ENCODE measurements around the gene ARHGEF26. TPM values are rescaled to one million over a fixed set of nuclear protein-coding genes. Genes with fewer than 3 reads are reported as not detected.

ARHGEF26 gene
- total and polyA plus RNA-seq, 4 donors, result 12.3 to 45.5 (median 28.5) TPM

DNA sequence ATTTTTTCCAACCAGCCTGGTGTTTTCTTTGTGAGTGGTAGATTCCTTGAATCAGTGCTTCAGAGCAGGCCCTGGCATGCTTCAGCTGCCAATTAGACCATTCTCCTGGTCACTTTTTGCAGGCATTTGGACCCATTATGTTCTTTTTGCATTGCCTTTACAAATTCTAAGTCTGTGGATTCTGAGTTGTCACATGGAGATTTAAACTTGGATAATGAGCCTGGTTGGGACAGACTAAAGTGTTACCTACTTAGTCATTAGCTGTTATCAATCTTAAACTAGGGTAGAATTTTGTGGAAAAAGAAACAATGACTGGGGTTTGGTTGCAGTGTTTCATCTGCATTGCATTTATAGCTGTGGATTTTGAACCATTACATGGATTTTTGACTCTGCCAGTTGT, 40.6 kb downstream of the ARHGEF26 start:
- Histone ChIP-seq H3K36me3 (ENCODE audit: control insufficient read depth in 4 of 4, insufficient read depth in 4 of 4, low read length in 4 of 4) (peaks cover 0 to 2% (median 0%) of the 10 kb centered on the region in 4 donors), H3K4me1 (ENCODE audit: control insufficient read depth in 5 of 5, insufficient read depth in 5 of 5, low read length in 5 of 5) (peaks cover 0 to 16% (median 7%) of the 10 kb centered on the region in 5 donors), H3K27ac (ENCODE audit: low read depth in 1 of 2, low read length in 1 of 2) (no peak overlapping the region), H3K9me3 (ENCODE audit: control insufficient read depth in 4 of 4, insufficient read depth in 3 of 4, low read length in 3 of 4) (no peaks in the 10 kb centered on the region), H3K27me3 (ENCODE audit: control insufficient read depth in 3 of 3, insufficient read depth in 3 of 3, low read length in 2 of 3) (no peaks in the 10 kb centered on the region), H3K4me3 (no peak overlapping the region), H3K9ac (ENCODE audit: insufficient read depth in 1 of 2, low read length in 2 of 2) (no peak overlapping the region)
- TF ChIP-seq CTCF (IDR thresholded peaks at IDR 0.05; ENCODE audit: control extremely low read depth, extremely low read depth), result no peak
- DNase-seq (peak in 1 of 3 donors; percentile 45), ATAC-seq (ENCODE audit: insufficient read depth, low FRiP score) (no peak)

GRCh38 chr3:154164387-154164786, 43.2 kb downstream of the ARHGEF26 start:
- TF ChIP-seq CTCF (IDR thresholded peaks at IDR 0.05; ENCODE audit: control extremely low read depth, extremely low read depth), result no peak
- WGBS, 2 donors, result 86 to 95% methylated on average over 2 of the region's 2 CpGs
- DNase-seq, result no peak

GRCh38 chr3:154168998-154169795, 48.0 kb downstream of the ARHGEF26 start:
- Histone ChIP-seq H3K4me3 (no peak overlapping the region), H3K27ac (ENCODE audit: low read depth in 1 of 2, low read length in 1 of 2) (no peak overlapping the region), H3K4me1 (ENCODE audit: control insufficient read depth in 5 of 5, insufficient read depth in 5 of 5, low read length in 5 of 5) (peaks cover 0 to 6% (median 0%) of the 10 kb centered on the region in 5 donors), H3K9ac (ENCODE audit: insufficient read depth in 1 of 2, low read length in 2 of 2) (peak overlapping the region in 1 of 2 donors; percentile 52), H3K36me3 (ENCODE audit: control insufficient read depth in 4 of 4, insufficient read depth in 4 of 4, low read length in 4 of 4) (peaks cover 0 to 2% (median 0%) of the 10 kb centered on the region in 4 donors), H3K9me3 (ENCODE audit: control insufficient read depth in 4 of 4, insufficient read depth in 3 of 4, low read length in 3 of 4) (no peaks in the 10 kb centered on the region), H3K27me3 (ENCODE audit: control insufficient read depth in 3 of 3, insufficient read depth in 3 of 3, low read length in 2 of 3) (no peaks in the 10 kb centered on the region)
- TF ChIP-seq CTCF (IDR thresholded peaks at IDR 0.05; ENCODE audit: control extremely low read depth, extremely low read depth), result no peak
- DNase-seq (peak in 1 of 3 donors; percentile 29), ATAC-seq (ENCODE audit: insufficient read depth, low FRiP score) (no peak)
- WGBS, 2 donors, result 73 to 83% methylated on average over 9 of the region's 9 CpGs

More at GRCh38 chr3:154164387-154164786, 43.2 kb downstream of the ARHGEF26 start:
- no peak overlapping the region for H3K4me3 ChIP-seq
- no peak overlapping the region for H3K27ac ChIP-seq (ENCODE audit: low read depth in 1 of 2, low read length in 1 of 2)
- peak overlapping the region in 1 of 2 donors; percentile 19 for H3K9ac ChIP-seq (ENCODE audit: insufficient read depth in 1 of 2, low read length in 2 of 2)
- H3K4me1 ChIP-seq (ENCODE audit: control insufficient read depth in 5 of 5, insufficient read depth in 5 of 5, low read length in 5 of 5), result peaks cover 0 to 18% (median 7%) of the 10 kb centered on the region in 5 donors
- H3K36me3 ChIP-seq (ENCODE audit: control insufficient read depth in 4 of 4, insufficient read depth in 4 of 4, low read length in 4 of 4), result peaks cover 0 to 2% (median 0%) of the 10 kb centered on the region in 4 donors
- ATAC-seq (ENCODE audit: insufficient read depth, low FRiP score), result no peak
- H3K27me3 ChIP-seq (ENCODE audit: control insufficient read depth in 3 of 3, insufficient read depth in 3 of 3, low read length in 2 of 3), result no peaks in the 10 kb centered on the region
- H3K9me3 ChIP-seq (ENCODE audit: control insufficient read depth in 4 of 4, insufficient read depth in 3 of 4, low read length in 3 of 4), result no peaks in the 10 kb centered on the region
